Naive thymus-derived CD8-positive, alpha-beta T cell (primary cell): ENCODE measurements around the gene MICU1. TPM values are rescaled to one million over a fixed set of nuclear protein-coding genes. Genes with fewer than 3 reads are reported as not detected.
"Not testable (repeated sequence)": the region's sequence is repeated elsewhere in the genome, so short reads cannot be mapped to it uniquely, and the experiment has no call there.

Experiments used
- ATAC-seq, 2 donors: fragments of 150-1000 bp; cut with Tn5 transposase in 1 of 2; sonication (Bioruptor Pico), chemical (Tn5 transposase) in 1 of 2; 1 replicate in 1 of 2; 2 replicates in 1 of 2; pipeline ENCODE4 v1.10.0; 2021; ENCODE audit warnings: mild to moderate bottlenecking in 2 of 2, moderate library complexity in 2 of 2
- POLR2A ChIA-PET: fragments of 350-600 bp; sonication (Branson Sonifier 250); formaldehyde crosslinking; loops from one replicate; lab custom pipeline; 2021; ENCODE audit warnings: antibody characterized with exemption; lab: Charles Lee
- DNase-seq, 10 donors: peaks; one replicate each; pipeline versions ENCODE4 v3.0.0 to v3.0.0-alpha.2; 2020 to 2022
- H3K27ac Mint-ChIP-seq, 10 donors: one replicate each; pipeline ENCODE4 v1.8.0; 2020 to 2022; ENCODE audit warnings: mild to moderate bottlenecking in 10 of 10, mixed read lengths in 10 of 10, moderate library complexity in 4 of 10, inconsistent platforms in 1 of 10
- H3K27me3 Mint-ChIP-seq, 5 donors: one replicate each; pipeline ENCODE4 v1.8.0; 2021 to 2022; ENCODE audit warnings: mixed read lengths in 5 of 5
- H3K36me3 Mint-ChIP-seq, 3 donors: one replicate each; pipeline ENCODE4 v1.8.0; 2020 to 2022; ENCODE audit warnings: mixed read lengths in 3 of 3, mild to moderate bottlenecking in 2 of 3, inconsistent platforms in 1 of 3
- H3K4me1 Mint-ChIP-seq, 4 donors: one replicate each; pipeline ENCODE4 v1.8.0; 2021 to 2022; ENCODE audit warnings: mixed read lengths in 4 of 4
- H3K4me3 Mint-ChIP-seq, 10 donors: one replicate each; pipeline ENCODE4 v1.8.0; 2020 to 2022; ENCODE audit warnings: mild to moderate bottlenecking in 10 of 10, mixed read lengths in 10 of 10, moderate library complexity in 6 of 10, inconsistent platforms in 1 of 10
- H3K9me3 Mint-ChIP-seq, 9 donors: one replicate each; pipeline ENCODE4 v1.8.0; 2020 to 2022; ENCODE audit warnings: mixed read lengths in 9 of 9, mild to moderate bottlenecking in 3 of 9, inconsistent platforms in 1 of 9, moderate library complexity in 1 of 9
- polyA plus RNA-seq, 3 donors: library from polyadenylated mRNA; unstranded; fragments of 300-500 nt; fragmentation: Illumina TruSeq; gene quantifications; one replicate each; pipeline ENCODE4 v1.2.3, GENCODE V29; 2021
- total RNA-seq, 8 experiments: library from RNA in 2 of 8; stranded (reverse) in 2 of 8; gene quantifications; one replicate each; pipeline ENCODE4 v1.2.3 and lab custom pipeline; 2021 to 2026

The MICU1 gene
- total and polyA plus RNA-seq, 5 experiments from 2014 or later, result 20.7 to 26.4 (median 24.1) TPM

GRCh38 chr10:72417971-72418370 is 207.9 kb downstream of the MICU1 start:
- Mint-ChIP-seq H3K4me1 (no peaks in the 10 kb centered on the region), H3K27me3 (no peaks in the 10 kb centered on the region), H3K36me3 (peaks cover 26 to 58% (median 49%) of the 10 kb centered on the region in 3 donors), H3K9me3 (peaks cover 0 to 13% (median 6%) of the 10 kb centered on the region in 9 donors), H3K27ac (no peak overlapping the region), H3K4me3 (no peak overlapping the region)
- POLR2A ChIA-PET, result no interaction called here
- no peak for DNase-seq
- no peak for ATAC-seq

- POLR2A ChIA-PET, result no interaction called here
- no peak for ATAC-seq
- no peak overlapping the region for H3K4me3 Mint-ChIP-seq
- H3K36me3 Mint-ChIP-seq, result peaks cover 13 to 49% (median 43%) of the 10 kb centered on the region in 3 donors
- H3K27me3 Mint-ChIP-seq, result no peaks in the 10 kb centered on the region
- no peak for DNase-seq
- no peak overlapping the region for H3K27ac Mint-ChIP-seq
- H3K4me1 Mint-ChIP-seq, result no peaks in the 10 kb centered on the region
- peaks cover 0 to 13% (median 4%) of the 10 kb centered on the region in 9 donors for H3K9me3 Mint-ChIP-seq
Observed at GRCh38 chr10:72416661-72417060, 209.2 kb downstream of the MICU1 start.

- H3K4me1 Mint-ChIP-seq, result no peaks in the 10 kb centered on the region
- peaks cover 6 to 34% (median 29%) of the 10 kb centered on the region in 3 donors for H3K36me3 Mint-ChIP-seq
- no peak overlapping the region for H3K27ac Mint-ChIP-seq
- H3K9me3 Mint-ChIP-seq, result peaks cover 0 to 13% (median 4%) of the 10 kb centered on the region in 9 donors
- no peak for ATAC-seq
- POLR2A ChIA-PET, result no interaction called here
- H3K4me3 Mint-ChIP-seq, result no peak overlapping the region
- H3K27me3 Mint-ChIP-seq, result no peaks in the 10 kb centered on the region
- no peak for DNase-seq
Observed at GRCh38 chr10:72414642-72415041, 211.2 kb downstream of the MICU1 start.

GRCh38 chr10:72409167-72409566 is 216.7 kb downstream of the MICU1 start:
- POLR2A ChIA-PET, result no interaction called here
- Mint-ChIP-seq H3K36me3 (peaks cover 0 to 37% (median 24%) of the 10 kb centered on the region in 3 donors), H3K27me3 (no peaks in the 10 kb centered on the region), H3K9me3 (peaks cover 0 to 4% (median 0%) of the 10 kb centered on the region in 9 donors), H3K27ac (no peak overlapping the region), H3K4me1 (no peaks in the 10 kb centered on the region), H3K4me3 (no peak overlapping the region)
- ATAC-seq (no peak), DNase-seq (no peak)

- peak overlapping the region in 1 of 10 donors; percentile 70 for H3K27ac Mint-ChIP-seq
- H3K4me1 Mint-ChIP-seq, result no peaks in the 10 kb centered on the region
- no peak overlapping the region for H3K4me3 Mint-ChIP-seq
- POLR2A ChIA-PET, result no interaction called here
- H3K36me3 Mint-ChIP-seq, result peaks cover 0 to 32% (median 21%) of the 10 kb centered on the region in 3 donors
- DNase-seq, result no peak
- H3K9me3 Mint-ChIP-seq, result peaks cover 0 to 2% (median 0%) of the 10 kb centered on the region in 9 donors
- no peak for ATAC-seq
- H3K27me3 Mint-ChIP-seq, result no peaks in the 10 kb centered on the region
Observed at GRCh38 chr10:72407927-72408600, 217.8 kb downstream of the MICU1 start.

- Mint-ChIP-seq H3K9me3 (no peaks in the 10 kb centered on the region), H3K4me3 (no peak overlapping the region), H3K27ac (no peak overlapping the region), H3K36me3 (peaks cover 0 to 36% (median 24%) of the 10 kb centered on the region in 3 donors), H3K4me1 (no peaks in the 10 kb centered on the region), H3K27me3 (no peaks in the 10 kb centered on the region)
- ATAC-seq (no peak), DNase-seq (no peak)
- POLR2A ChIA-PET, result no interaction called here
Observed at GRCh38 chr10:72407471-72407870, 218.4 kb downstream of the MICU1 start.

GRCh38 chr10:72395581-72395980 is 230.3 kb downstream of the MICU1 start:
- DNase-seq, H3K4me3 Mint-ChIP-seq, POLR2A ChIA-PET, H3K9me3 Mint-ChIP-seq, H3K27me3 Mint-ChIP-seq, ATAC-seq, H3K4me1 Mint-ChIP-seq: not testable (repeated sequence)
- Mint-ChIP-seq H3K27ac (peak overlapping the region in 1 of 10 donors; percentile 46), H3K36me3 (peaks cover 0 to 25% (median 24%) of the 10 kb centered on the region in 3 donors)

GRCh38 chr10:72392571-72392970 is 233.3 kb downstream of the MICU1 start:
- peaks cover 0 to 23% (median 11%) of the 10 kb centered on the region in 3 donors for H3K36me3 Mint-ChIP-seq
- no peaks in the 10 kb centered on the region for H3K27me3 Mint-ChIP-seq
- no peaks in the 10 kb centered on the region for H3K9me3 Mint-ChIP-seq
- H3K4me3 Mint-ChIP-seq, result no peak overlapping the region
- DNase-seq, result no peak
- no peak for ATAC-seq
- peaks cover 0 to 16% (median 9%) of the 10 kb centered on the region in 4 donors for H3K4me1 Mint-ChIP-seq
- H3K27ac Mint-ChIP-seq, result peak overlapping the region in 1 of 10 donors; percentile 50
- POLR2A ChIA-PET, result no interaction called here

- POLR2A ChIA-PET, result no interaction called here
- DNase-seq, result no peak
- no peaks in the 10 kb centered on the region for H3K9me3 Mint-ChIP-seq
- no peak overlapping the region for H3K4me3 Mint-ChIP-seq
- no peak overlapping the region for H3K27ac Mint-ChIP-seq
- ATAC-seq, result no peak
- H3K36me3 Mint-ChIP-seq, result peaks cover 0 to 14% (median 6%) of the 10 kb centered on the region in 3 donors
- H3K4me1 Mint-ChIP-seq, result peaks cover 0 to 16% (median 9%) of the 10 kb centered on the region in 4 donors
- H3K27me3 Mint-ChIP-seq, result no peaks in the 10 kb centered on the region
Observed at GRCh38 chr10:72390764-72391163, 235.1 kb downstream of the MICU1 start.

- POLR2A ChIA-PET, result no interaction called here
- Mint-ChIP-seq H3K27me3 (no peaks in the 10 kb centered on the region), H3K4me3 (no peak overlapping the region), H3K36me3 (peaks cover 0 to 14% (median 2%) of the 10 kb centered on the region in 3 donors), H3K9me3 (no peaks in the 10 kb centered on the region), H3K27ac (no peak overlapping the region), H3K4me1 (peaks cover 2 to 16% (median 9%) of the 10 kb centered on the region in 4 donors)
- DNase-seq, result no peak
- no peak for ATAC-seq
Observed at GRCh38 chr10:72389716-72390115, 236.2 kb downstream of the MICU1 start.

- H3K4me1 Mint-ChIP-seq, result peaks cover 2 to 16% (median 9%) of the 10 kb centered on the region in 4 donors
- no peaks in the 10 kb centered on the region for H3K9me3 Mint-ChIP-seq
- no peak for DNase-seq
- ATAC-seq, result no peak
- no peak overlapping the region for H3K4me3 Mint-ChIP-seq
- H3K36me3 Mint-ChIP-seq, result peaks cover 0 to 12% (median 0%) of the 10 kb centered on the region in 3 donors
- H3K27me3 Mint-ChIP-seq, result no peaks in the 10 kb centered on the region
- POLR2A ChIA-PET, result interaction anchor here (0.6 kb wide), 1 partner anchor 35 kb away, joined by 3 read pairs; no protein-coding TSS in a partner anchor
- no peak overlapping the region for H3K27ac Mint-ChIP-seq
Observed at GRCh38 chr10:72389014-72389413, 236.9 kb downstream of the MICU1 start.

GRCh38 chr10:72388062-72388461 is 237.8 kb downstream of the MICU1 start:
- Mint-ChIP-seq H3K27ac (peak overlapping the region in 3 of 10 donors; percentile 6 to 41 (median 39)), H3K36me3 (peaks cover 0 to 8% (median 0%) of the 10 kb centered on the region in 3 donors), H3K27me3 (no peaks in the 10 kb centered on the region), H3K9me3 (no peaks in the 10 kb centered on the region), H3K4me1 (peaks cover 2 to 16% (median 9%) of the 10 kb centered on the region in 4 donors), H3K4me3 (peak overlapping the region in 1 of 10 donors; percentile 45)
- POLR2A ChIA-PET, result interaction anchor here (0.6 kb wide), 1 partner anchor 36 kb away, joined by 3 read pairs; no protein-coding TSS in a partner anchor
- ATAC-seq (peak in 1 of 2 donors; percentile 89), DNase-seq (peak in 2 of 10 donors; percentile 18 to 33)

- DNase-seq, result no peak
- Mint-ChIP-seq H3K4me3 (no peak overlapping the region), H3K9me3 (no peaks in the 10 kb centered on the region), H3K36me3 (peaks cover 0 to 8% (median 0%) of the 10 kb centered on the region in 3 donors), H3K4me1 (peaks cover 2 to 16% (median 9%) of the 10 kb centered on the region in 4 donors), H3K27me3 (no peaks in the 10 kb centered on the region), H3K27ac (no peak overlapping the region)
- POLR2A ChIA-PET, result interaction anchor here (0.7 kb wide), 1 partner anchor 23 kb away, joined by 3 read pairs; no protein-coding TSS in a partner anchor
- no peak for ATAC-seq
Observed at GRCh38 chr10:72386916-72387586, 238.8 kb downstream of the MICU1 start.
